SKM-1 (cell line): ENCODE data around the gene SEMA3C.

Experiments used
- DNase-seq: peaks from one replicate; lab custom pipeline; 2025; ENCODE audit not compliant: unreplicated experiment; lab: John Stamatoyannopoulos, UW

SEMA3C gene

GRCh38 chr7:80707318-80707717 is 211.5 kb downstream of the SEMA3C start:
- no peak for DNase-seq

GRCh38 chr7:80705130-80705781 is 213.6 kb downstream of the SEMA3C start:
- DNase-seq: no peak

- no peak for DNase-seq
Measured at GRCh38 chr7:80703272-80703671, 215.6 kb downstream of the SEMA3C start.

GRCh38 chr7:80699721-80700256 is 219.1 kb downstream of the SEMA3C start:
- DNase-seq: no peak

- peak; percentile 13 for DNase-seq
Measured at GRCh38 chr7:80699045-80699638, 219.7 kb downstream of the SEMA3C start.
